ENCODE results near the gene LAMP1.

- TF ChIP-seq EZH2 (IDR thresholded peaks at IDR 0.05) (no peak), POLR2AphosphoS5 (IDR thresholded peaks at IDR 0.05; ENCODE audit: borderline replicate concordance, low read depth, low read length) (no peak), FOXP2 (optimal IDR thresholded peaks at IDR 0.05; ENCODE audit: control extremely low read depth, extremely low read length, insufficient read depth) (no peak)
Observed at GRCh38 chr13:113365971-113366588, 69.0 kb downstream of the LAMP1 start.

Data from SK-N-MC (cell line).